ENCODE results near the gene SOS2.

GRCh38 chr14:50247245-50247644 is 15.9 kb upstream of the SOS2 start:
- TF ChIP-seq SMC3 (conservative IDR thresholded peaks at IDR 0.05; ENCODE audit: poor library complexity) (no peak), POLR2AphosphoS5 (IDR thresholded peaks at IDR 0.05) (no peak), TAF1 (IDR thresholded peaks at IDR 0.05; ENCODE audit: low read depth) (no peak), EZH2 (IDR thresholded peaks at IDR 0.05; ENCODE audit: borderline replicate concordance, insufficient read depth, low read length, poor library complexity, severe bottlenecking) (no peak), RAD21 (conservative IDR thresholded peaks at IDR 0.05) (no peak), EP300 (conservative IDR thresholded peaks at IDR 0.05; ENCODE audit: poor library complexity, severe bottlenecking) (no peak)
- TF ChIP-seq, protein P1, sequence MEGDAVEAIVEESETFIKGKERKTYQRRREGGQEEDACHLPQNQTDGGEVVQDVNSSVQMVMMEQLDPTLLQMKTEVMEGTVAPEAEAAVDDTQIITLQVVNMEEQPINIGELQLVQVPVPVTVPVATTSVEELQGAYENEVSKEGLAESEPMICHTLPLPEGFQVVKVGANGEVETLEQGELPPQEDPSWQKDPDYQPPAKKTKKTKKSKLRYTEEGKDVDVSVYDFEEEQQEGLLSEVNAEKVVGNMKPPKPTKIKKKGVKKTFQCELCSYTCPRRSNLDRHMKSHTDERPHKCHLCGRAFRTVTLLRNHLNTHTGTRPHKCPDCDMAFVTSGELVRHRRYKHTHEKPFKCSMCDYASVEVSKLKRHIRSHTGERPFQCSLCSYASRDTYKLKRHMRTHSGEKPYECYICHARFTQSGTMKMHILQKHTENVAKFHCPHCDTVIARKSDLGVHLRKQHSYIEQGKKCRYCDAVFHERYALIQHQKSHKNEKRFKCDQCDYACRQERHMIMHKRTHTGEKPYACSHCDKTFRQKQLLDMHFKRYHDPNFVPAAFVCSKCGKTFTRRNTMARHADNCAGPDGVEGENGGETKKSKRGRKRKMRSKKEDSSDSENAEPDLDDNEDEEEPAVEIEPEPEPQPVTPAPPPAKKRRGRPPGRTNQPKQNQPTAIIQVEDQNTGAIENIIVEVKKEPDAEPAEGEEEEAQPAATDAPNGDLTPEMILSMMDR (IDR thresholded peaks at IDR 0.05; ENCODE audit: poor library complexity, severe bottlenecking) = no peak
- TF ChIP-seq, protein P2, sequence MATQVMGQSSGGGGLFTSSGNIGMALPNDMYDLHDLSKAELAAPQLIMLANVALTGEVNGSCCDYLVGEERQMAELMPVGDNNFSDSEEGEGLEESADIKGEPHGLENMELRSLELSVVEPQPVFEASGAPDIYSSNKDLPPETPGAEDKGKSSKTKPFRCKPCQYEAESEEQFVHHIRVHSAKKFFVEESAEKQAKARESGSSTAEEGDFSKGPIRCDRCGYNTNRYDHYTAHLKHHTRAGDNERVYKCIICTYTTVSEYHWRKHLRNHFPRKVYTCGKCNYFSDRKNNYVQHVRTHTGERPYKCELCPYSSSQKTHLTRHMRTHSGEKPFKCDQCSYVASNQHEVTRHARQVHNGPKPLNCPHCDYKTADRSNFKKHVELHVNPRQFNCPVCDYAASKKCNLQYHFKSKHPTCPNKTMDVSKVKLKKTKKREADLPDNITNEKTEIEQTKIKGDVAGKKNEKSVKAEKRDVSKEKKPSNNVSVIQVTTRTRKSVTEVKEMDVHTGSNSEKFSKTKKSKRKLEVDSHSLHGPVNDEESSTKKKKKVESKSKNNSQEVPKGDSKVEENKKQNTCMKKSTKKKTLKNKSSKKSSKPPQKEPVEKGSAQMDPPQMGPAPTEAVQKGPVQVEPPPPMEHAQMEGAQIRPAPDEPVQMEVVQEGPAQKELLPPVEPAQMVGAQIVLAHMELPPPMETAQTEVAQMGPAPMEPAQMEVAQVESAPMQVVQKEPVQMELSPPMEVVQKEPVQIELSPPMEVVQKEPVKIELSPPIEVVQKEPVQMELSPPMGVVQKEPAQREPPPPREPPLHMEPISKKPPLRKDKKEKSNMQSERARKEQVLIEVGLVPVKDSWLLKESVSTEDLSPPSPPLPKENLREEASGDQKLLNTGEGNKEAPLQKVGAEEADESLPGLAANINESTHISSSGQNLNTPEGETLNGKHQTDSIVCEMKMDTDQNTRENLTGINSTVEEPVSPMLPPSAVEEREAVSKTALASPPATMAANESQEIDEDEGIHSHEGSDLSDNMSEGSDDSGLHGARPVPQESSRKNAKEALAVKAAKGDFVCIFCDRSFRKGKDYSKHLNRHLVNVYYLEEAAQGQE (IDR thresholded peaks at IDR 0.05; ENCODE audit: borderline replicate concordance) = no peak

Data from neural cell (in vitro differentiated cells).